T47D (cell line): ENCODE results near the gene NIPSNAP3A.
A peak's percentile ranks its signal among the peaks of the same experiment; 100 is the strongest.
"Not testable (repeated sequence)": the region's sequence is repeated elsewhere in the genome, so short reads cannot be mapped to it uniquely, and the experiment has no call there.

ENCODE experiments used
- DNase-seq, 2 experiments: peaks; one replicate each; pipeline versions ENCODE4 v3.0.0 to v3.0.0-alpha.2; 2011 to 2012; ENCODE audit warnings: low read depth in 1 of 2, low spot score in 1 of 2
- JUND ChIP-seq: IDR thresholded peaks from 2 replicates; pipeline ENCODE4 v1.6.1; 2012; ENCODE audit warnings: low read depth
- in situ Hi-C: cut with HindIII; loops from 2 replicates; pipeline ENCODE4 v1.10.0; 2016; ENCODE audit warnings: low sequenced_read_pairs, low pct_unique_long_range_greater_than_20kb

NIPSNAP3A gene

DNA sequence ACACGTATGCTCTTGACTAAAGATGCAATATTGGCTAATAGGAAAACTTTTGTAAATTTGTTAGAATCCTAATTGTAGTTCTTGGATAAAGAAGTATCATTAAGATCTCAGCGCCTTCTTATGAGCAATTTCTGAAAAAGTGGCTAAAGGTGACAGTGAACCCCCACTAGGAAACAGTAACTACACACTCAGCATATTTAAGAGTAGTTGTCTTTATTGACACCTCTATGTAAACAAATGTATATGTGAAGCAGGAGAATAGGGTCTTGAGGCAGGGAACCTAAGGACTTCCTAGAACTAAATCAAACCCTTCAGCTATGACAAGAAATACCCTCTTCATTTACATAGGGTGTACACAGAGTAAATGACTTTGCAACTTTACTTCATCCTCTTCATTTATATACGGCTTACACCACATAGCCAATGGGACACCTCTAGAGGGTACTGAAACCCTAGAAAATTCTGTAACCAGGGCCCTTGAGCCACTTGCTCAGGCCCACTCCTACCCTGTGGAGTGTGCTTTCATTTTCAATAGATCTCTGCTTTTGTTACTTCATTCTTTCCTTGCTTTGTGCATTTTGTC lies 2.8 kb downstream of the NIPSNAP3A start:
- in situ Hi-C loops: no loop called here
- no peak for DNase-seq

DNA sequence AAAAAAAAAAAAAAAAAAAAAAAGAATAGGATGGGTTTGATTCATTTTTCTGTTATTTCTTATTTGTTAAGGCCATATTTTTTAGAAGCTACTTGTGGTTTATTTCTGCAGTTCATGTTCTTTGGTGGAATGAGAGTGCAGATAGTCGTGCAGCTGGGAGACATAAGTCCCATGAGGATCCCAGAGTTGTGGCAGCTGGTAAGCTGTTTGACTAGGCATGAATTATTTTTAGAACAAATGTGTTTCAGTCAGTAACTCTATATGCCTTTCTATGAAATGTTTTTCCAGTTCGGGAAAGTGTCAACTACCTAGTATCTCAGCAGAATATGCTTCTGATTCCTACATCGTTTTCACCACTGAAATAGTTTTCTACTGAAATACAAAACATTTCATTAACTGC lies 11.5 kb downstream of the NIPSNAP3A start:
- TF ChIP-seq JUND: no peak
- in situ Hi-C loops: no loop called here
- no peak for DNase-seq

More for the DNA sequence above, 2.8 kb downstream of the NIPSNAP3A start:
- no peak for TF ChIP-seq JUND

GRCh38 chr9:104765138-104765537 lies 17.7 kb downstream of the NIPSNAP3A start:
- in situ Hi-C loops: no loop called here
- no peak for TF ChIP-seq JUND
- no peak for DNase-seq

DNA sequence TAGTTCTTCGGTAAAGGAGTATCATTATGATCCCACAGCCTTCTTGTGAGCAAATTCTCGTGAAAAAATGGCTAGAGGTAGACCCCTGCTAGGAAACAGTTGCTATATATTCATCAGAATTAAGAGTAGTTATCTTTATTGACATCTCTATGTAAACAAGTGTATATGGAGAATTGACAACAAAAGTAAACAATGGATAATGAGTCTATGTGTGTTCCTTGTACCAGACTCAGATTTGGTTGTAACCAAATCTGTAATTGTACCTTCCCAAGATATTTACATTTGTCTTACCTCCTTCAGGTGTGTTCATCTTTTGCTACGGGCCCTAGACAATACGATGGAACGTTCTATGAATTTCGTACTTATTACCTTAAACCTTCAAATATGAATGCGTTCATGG lies 18.5 kb downstream of the NIPSNAP3A start:
- peak in 1 of 2 experiments; percentile 25 for DNase-seq
- TF ChIP-seq JUND: no peak
- in situ Hi-C loops: no loop called here

GRCh38 chr9:104767507-104767906 lies 20.0 kb downstream of the NIPSNAP3A start:
- no peak for TF ChIP-seq JUND
- in situ Hi-C loops: no loop called here
- DNase-seq: no peak

DNA sequence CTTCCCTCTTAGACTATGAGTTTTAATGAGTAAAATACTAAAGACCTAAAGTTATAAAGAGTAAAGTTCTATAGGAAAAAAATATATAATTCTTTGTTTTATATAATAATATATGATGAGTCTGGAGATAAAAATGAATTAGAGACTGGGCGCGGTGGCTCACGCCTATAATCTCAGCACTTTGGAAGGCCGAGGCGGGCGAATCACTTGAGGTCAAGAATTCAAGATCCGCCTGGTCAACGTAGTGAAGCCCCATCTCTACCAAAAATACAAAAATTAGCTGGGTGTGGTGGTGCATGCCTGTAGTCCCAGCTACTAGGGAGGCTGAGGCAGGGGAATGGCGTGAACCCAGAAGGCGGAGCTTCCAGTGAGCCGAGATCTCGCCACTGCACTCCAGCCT lies 21.5 kb downstream of the NIPSNAP3A start:
- DNase-seq, in situ Hi-C loops: not testable (repeated sequence)

GRCh38 chr9:104769655-104770054 lies 22.2 kb downstream of the NIPSNAP3A start:
- no peak for DNase-seq
- in situ Hi-C loops: no loop called here
- TF ChIP-seq JUND: no peak

DNA sequence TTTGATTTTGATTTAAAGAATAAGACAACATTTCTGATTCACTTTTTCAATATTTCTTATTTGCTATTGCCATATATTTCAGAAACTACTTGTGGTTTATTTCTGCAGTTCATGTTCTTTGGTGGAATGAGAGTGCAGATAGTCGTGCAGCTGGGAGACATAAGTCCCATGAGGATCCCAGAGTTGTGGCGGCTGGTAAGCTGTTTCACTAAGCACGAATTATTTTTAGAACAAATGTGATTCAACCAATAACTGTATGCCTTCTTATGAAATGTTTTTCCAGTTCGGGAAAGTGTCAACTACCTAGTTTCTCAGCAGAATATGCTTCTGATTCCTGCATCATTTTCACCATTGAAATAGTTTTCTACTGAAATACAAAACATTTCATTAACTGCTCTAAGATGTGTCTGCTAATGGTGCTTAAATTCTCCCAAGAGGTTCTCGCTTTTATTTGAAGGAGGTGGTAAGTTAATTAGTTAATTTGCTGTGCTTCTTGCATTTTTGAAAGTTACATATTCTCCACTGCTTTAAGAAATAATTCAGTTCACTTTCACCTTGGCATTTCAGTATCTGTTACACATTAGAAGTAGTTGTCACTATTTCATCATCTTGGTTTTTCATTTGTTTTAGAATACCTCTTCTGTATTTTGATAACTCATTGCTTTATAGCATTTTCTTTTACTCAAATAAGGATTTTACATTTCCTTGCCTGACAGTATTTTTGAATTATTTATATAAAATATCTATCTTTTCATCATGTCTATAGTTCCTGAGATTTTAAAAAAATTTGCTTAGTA lies 25.4 kb downstream of the NIPSNAP3A start:
- DNase-seq: no peak
- in situ Hi-C loops: no loop called here
- no peak for TF ChIP-seq JUND

DNA sequence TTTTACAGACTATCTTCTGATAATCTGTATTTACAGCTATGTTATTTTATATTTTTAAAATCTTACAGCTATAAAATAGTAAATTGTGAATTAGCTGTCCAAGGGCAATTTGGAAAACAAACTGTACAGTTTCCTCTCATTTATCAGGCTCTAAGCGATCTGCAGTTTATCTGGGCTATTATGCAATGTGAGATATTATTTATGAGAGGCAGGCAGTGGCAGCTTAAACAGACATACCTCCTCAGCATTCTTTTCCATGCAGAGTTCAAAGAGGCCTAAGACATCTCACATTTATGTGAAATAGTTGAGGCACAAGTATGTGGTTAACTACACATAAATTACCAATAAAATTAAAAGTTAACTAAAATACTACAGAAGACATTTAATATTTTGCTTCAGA lies 26.6 kb downstream of the NIPSNAP3A start:
- no peak for TF ChIP-seq JUND
- DNase-seq: no peak
- in situ Hi-C loops: no loop called here

DNA sequence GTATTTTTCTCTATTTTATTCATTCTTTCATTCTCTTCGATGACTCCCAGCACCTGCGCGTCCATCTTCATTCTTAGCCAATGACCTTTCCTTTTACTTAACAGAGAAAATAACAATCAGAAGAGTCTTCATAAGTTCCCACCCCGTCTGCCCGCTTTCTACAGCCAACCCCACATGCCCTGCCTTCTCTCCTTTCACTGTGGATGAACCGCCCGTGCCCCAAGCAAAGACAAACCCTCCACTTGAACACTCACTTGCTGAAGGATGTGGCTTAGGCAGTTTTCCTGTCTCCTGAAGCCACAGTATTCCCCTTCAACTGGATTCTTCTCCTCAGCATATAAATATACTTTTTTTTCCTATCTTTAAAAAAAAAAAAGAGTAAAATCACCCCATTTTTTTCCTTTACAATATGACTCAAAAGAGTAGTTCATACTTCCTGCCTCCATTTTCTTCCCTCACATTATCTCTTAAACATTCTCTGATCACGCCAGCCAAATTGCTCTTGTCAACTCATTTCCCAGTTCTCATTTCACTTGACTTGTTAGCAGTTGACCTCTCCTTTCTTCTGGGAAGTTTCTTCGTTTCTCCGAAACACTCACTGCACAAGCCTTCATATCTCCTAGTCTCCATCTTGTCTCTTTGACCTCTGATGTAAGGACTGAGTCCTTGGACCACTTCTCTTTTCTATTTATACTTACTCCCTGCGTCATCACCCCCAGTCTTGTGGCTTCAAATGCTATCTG lies 27.5 kb downstream of the NIPSNAP3A start:
- no peak for TF ChIP-seq JUND
- DNase-seq: no peak
- in situ Hi-C loops: no loop called here

GRCh38 chr9:104775574-104775936 lies 28.1 kb downstream of the NIPSNAP3A start:
- DNase-seq: no peak
- in situ Hi-C loops: no loop called here

DNA sequence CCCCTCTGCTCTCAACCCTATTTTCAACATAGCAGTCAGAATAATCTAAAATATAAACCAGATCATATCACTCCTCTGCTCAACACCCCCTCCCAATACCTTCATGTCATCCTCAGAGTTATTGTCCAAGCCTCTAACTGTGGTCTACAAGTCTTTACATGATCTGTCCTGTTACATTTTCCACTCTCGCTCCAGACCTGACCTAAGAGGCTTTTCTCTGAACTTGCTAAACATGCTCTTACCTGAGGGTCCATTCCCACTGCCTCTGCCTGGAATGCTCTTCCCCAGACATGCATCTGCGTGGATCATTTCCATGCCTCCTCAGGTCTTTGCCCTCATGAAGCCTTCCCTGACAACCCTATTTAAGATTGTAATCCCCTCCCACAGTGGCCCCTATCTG lies 28.5 kb downstream of the NIPSNAP3A start:
- TF ChIP-seq JUND: no peak
- in situ Hi-C loops: no loop called here
- DNase-seq: no peak

More at GRCh38 chr9:104775574-104775936, 28.1 kb downstream of the NIPSNAP3A start:
- no peak for TF ChIP-seq JUND

DNA sequence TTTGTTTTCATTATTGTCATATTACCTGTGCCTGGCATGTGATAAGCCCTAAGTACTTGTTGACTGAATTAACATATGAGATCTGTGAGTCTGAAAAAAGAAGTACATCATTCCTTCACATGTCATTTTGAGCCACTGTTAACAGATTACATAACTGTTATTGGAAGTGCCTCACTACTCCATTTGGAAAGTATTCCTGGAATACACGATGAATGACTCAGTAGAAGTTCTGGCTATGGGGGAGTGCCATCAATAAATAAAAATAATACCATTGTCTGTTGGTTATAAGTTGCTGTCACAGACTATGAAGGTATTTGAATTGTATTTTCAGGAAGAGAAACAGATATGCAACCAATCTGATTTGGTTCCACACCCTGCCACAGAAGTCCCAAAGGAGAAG lies 29.3 kb downstream of the NIPSNAP3A start:
- TF ChIP-seq JUND: no peak
- in situ Hi-C loops: no loop called here
- no peak for DNase-seq
